Breast epithelium (tissue), 3 donors: ENCODE results near the gene NUP160.

Source experiments
- POLR2A ChIP-seq: fragments of 450-650 bp; IDR thresholded peaks from one replicate; pipeline ENCODE4 v1.6.1; 2016; ENCODE audit warnings: antibody characterized with exemption, mild to moderate bottlenecking, moderate library complexity
- POLR2AphosphoS5 ChIP-seq, 3 donors: sonication (generic); formaldehyde crosslinking; IDR thresholded peaks; one replicate each; pipeline ENCODE4 v1.6.1; 2017; ENCODE audit warnings: antibody characterized with exemption in 3 of 3
- TF ChIP-seq, protein P1 (sequence below), 3 donors: fragments of 450-650 bp; IDR thresholded peaks; one replicate each; pipeline ENCODE4 v1.5.1; 2016 to 2017; ENCODE audit warnings: antibody characterized with exemption in 3 of 3, mild to moderate bottlenecking in 3 of 3, moderate library complexity in 3 of 3

DNA sequence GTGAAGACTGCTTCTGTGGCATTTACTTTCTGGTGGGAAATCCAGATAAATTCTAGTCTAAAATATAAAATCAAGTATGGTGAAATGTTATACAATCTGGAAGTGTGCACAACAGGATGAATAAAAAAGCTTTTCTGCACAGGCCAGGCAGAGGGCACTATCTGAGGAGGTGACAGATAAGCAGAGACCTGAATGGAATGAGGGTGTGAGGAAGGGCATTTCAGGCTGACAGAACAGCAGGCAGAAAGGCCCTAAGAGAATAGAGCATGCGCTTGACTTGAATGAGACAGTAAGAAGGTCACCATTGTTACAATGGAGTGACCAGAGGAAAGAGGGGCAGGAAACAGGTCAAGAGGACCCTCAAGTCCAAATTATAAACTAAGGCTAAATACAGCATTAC lies 47.4 kb downstream of the NUP160 start:
- TF ChIP-seq, protein P1, sequence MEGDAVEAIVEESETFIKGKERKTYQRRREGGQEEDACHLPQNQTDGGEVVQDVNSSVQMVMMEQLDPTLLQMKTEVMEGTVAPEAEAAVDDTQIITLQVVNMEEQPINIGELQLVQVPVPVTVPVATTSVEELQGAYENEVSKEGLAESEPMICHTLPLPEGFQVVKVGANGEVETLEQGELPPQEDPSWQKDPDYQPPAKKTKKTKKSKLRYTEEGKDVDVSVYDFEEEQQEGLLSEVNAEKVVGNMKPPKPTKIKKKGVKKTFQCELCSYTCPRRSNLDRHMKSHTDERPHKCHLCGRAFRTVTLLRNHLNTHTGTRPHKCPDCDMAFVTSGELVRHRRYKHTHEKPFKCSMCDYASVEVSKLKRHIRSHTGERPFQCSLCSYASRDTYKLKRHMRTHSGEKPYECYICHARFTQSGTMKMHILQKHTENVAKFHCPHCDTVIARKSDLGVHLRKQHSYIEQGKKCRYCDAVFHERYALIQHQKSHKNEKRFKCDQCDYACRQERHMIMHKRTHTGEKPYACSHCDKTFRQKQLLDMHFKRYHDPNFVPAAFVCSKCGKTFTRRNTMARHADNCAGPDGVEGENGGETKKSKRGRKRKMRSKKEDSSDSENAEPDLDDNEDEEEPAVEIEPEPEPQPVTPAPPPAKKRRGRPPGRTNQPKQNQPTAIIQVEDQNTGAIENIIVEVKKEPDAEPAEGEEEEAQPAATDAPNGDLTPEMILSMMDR (IDR thresholded peaks at IDR 0.05), result no peak
- TF ChIP-seq POLR2AphosphoS5 (IDR thresholded peaks at IDR 0.05) (no peak), POLR2A (no peak)
